ENCODE data around the gene SLC26A11.

- TF ChIP-seq, protein P1, sequence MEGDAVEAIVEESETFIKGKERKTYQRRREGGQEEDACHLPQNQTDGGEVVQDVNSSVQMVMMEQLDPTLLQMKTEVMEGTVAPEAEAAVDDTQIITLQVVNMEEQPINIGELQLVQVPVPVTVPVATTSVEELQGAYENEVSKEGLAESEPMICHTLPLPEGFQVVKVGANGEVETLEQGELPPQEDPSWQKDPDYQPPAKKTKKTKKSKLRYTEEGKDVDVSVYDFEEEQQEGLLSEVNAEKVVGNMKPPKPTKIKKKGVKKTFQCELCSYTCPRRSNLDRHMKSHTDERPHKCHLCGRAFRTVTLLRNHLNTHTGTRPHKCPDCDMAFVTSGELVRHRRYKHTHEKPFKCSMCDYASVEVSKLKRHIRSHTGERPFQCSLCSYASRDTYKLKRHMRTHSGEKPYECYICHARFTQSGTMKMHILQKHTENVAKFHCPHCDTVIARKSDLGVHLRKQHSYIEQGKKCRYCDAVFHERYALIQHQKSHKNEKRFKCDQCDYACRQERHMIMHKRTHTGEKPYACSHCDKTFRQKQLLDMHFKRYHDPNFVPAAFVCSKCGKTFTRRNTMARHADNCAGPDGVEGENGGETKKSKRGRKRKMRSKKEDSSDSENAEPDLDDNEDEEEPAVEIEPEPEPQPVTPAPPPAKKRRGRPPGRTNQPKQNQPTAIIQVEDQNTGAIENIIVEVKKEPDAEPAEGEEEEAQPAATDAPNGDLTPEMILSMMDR (IDR thresholded peaks at IDR 0.05 in 4 of 5, conservative IDR thresholded peaks at IDR 0.05 in 1 of 5), result no peak
- TF ChIP-seq POLR2A (IDR thresholded peaks at IDR 0.05), result no peak
Measured at GRCh38 chr17:80264205-80265075, 44.2 kb downstream of the SLC26A11 start.

Data from gastrocnemius medialis (tissue), 4 donors.